GM19395 (cell line): ENCODE results near the gene MAP2K3.
"Not testable (repeated sequence)": the region's sequence is repeated elsewhere in the genome, so short reads cannot be mapped to it uniquely, and the experiment has no call there.

Source experiments
- ATAC-seq: cut with Tn5 transposase; IDR thresholded peaks from one replicate; pipeline ENCODE4 v1.9.1; 2021; ENCODE audit warnings: mild to moderate bottlenecking, moderate library complexity; ENCODE audit not compliant: unreplicated experiment

MAP2K3 gene

GRCh38 chr17:21296097-21297025 lies 11.8 kb downstream of the MAP2K3 start:
- no peak for ATAC-seq

- no peak for ATAC-seq
Observed at GRCh38 chr17:21297026-21297520, 12.6 kb downstream of the MAP2K3 start.

- no peak for ATAC-seq
Observed at GRCh38 chr17:21297597-21297996, 13.1 kb downstream of the MAP2K3 start.

- no peak for ATAC-seq
Observed at GRCh38 chr17:21298056-21298982, 13.8 kb downstream of the MAP2K3 start.

GRCh38 chr17:21298983-21299519 lies 14.5 kb downstream of the MAP2K3 start:
- no peak for ATAC-seq

- ATAC-seq: no peak
Observed at GRCh38 chr17:21299981-21300600, 15.6 kb downstream of the MAP2K3 start.

GRCh38 chr17:21300601-21301571 lies 16.4 kb downstream of the MAP2K3 start:
- no peak for ATAC-seq

- ATAC-seq: no peak
Observed at GRCh38 chr17:21301593-21302550, 17.4 kb downstream of the MAP2K3 start.

- ATAC-seq: no peak
Observed at GRCh38 chr17:21302711-21303425, 18.4 kb downstream of the MAP2K3 start.

GRCh38 chr17:21303441-21304065 lies 19.0 kb downstream of the MAP2K3 start:
- no peak for ATAC-seq

GRCh38 chr17:21304091-21304490 lies 19.6 kb downstream of the MAP2K3 start:
- ATAC-seq: no peak

GRCh38 chr17:21304551-21305151 lies 20.1 kb downstream of the MAP2K3 start:
- not testable (repeated sequence) for ATAC-seq

- not testable (repeated sequence) for ATAC-seq
Observed at GRCh38 chr17:21305431-21306180, 21.1 kb downstream of the MAP2K3 start.

- not testable (repeated sequence) for ATAC-seq
Observed at GRCh38 chr17:21306611-21307272, 22.2 kb downstream of the MAP2K3 start.

GRCh38 chr17:21307273-21307625 lies 22.7 kb downstream of the MAP2K3 start:
- ATAC-seq: not testable (repeated sequence)
